Sciatic nerve (tissue), 2 donors: ENCODE results near the gene TRAF3IP3. TPM values are rescaled to one million over a fixed set of nuclear protein-coding genes. Genes with fewer than 3 reads are reported as not detected.

Experiments
- ATAC-seq: fragments of 200-7000 bp; cut with Tn5 transposase; one replicate; pipeline ENCODE4 v1.9.1; 2020; ENCODE audit warnings: mild to moderate bottlenecking, moderate library complexity
- DNase-seq: peaks from one replicate; pipeline ENCODE4 v3.0.0-alpha.2; 2020; ENCODE audit warnings: low spot score
- intact Hi-C: fragments of 100-400 bp; cut with DNase I; formaldehyde crosslinking; loops from one replicate; pipeline ENCODE4 v1.14.2; 2022
- total RNA-seq: library from RNA; stranded (reverse); fragmentation: NEBNext Ultra II Directional; extraction: Animal tissue kit (Norgen Biotek cat#: 25700); gene quantifications from one replicate; pipeline ENCODE4 v1.2.1, GENCODE V29; 2021
- donor health status: DM: no; HTN: no; CAD: no.
- donor health status: DM: no; HTN: no; CAD: no.

TRAF3IP3 gene, protein sequence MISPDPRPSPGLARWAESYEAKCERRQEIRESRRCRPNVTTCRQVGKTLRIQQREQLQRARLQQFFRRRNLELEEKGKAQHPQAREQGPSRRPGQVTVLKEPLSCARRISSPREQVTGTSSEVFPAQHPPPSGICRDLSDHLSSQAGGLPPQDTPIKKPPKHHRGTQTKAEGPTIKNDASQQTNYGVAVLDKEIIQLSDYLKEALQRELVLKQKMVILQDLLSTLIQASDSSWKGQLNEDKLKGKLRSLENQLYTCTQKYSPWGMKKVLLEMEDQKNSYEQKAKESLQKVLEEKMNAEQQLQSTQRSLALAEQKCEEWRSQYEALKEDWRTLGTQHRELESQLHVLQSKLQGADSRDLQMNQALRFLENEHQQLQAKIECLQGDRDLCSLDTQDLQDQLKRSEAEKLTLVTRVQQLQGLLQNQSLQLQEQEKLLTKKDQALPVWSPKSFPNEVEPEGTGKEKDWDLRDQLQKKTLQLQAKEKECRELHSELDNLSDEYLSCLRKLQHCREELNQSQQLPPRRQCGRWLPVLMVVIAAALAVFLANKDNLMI
- total RNA-seq, result 8.3 TPM

- intact Hi-C loops, result no loop called here
- DNase-seq (no peak), ATAC-seq (peak; percentile 79)
Measured at GRCh38 chr1:209755926-209756614, at the start of gene TRAF3IP3. Gene TRAF3IP3 (plus strand): TSS chr1:209756053. CDS start chr1:209760040, 3,987 bp downstream.

- DNase-seq (no peak), ATAC-seq (no peak)
- intact Hi-C loops, result no loop called here
Measured at GRCh38 chr1:209706622-209707021, 49.2 kb upstream of the TRAF3IP3 start.

- intact Hi-C loops, result no loop called here
- no peak for DNase-seq
Measured at GRCh38 chr1:209707308-209707707, 48.5 kb upstream of the TRAF3IP3 start.

DNA sequence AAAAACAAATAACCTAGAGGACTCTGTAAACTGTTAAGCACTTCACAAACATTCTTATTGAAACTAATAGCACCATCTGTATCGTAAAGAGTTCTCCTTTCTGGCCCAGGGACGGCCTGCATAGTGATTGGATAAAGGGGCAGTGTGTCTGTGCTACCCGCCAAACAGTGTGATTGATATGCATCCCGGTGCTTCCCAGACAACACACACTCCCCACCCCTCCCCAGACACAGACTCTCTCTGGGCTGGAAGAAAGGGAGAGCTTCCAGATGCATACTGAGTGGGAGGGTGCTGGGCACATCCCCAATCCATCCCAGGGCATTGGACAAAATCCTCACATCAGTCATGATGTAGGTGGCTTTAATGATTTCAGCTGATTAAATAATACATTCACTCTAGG is 47.6 kb upstream of the TRAF3IP3 start:
- intact Hi-C loops, result no loop called here
- DNase-seq (no peak), ATAC-seq (no peak)

More at GRCh38 chr1:209707308-209707707, 48.5 kb upstream of the TRAF3IP3 start:
- no peak for ATAC-seq

- no peak for ATAC-seq
- intact Hi-C loops, result no loop called here
- no peak for DNase-seq
Measured at GRCh38 chr1:209710093-209710492, 45.8 kb upstream of the TRAF3IP3 start.

- ATAC-seq, result no peak
- intact Hi-C loops, result no loop called here
Measured at GRCh38 chr1:209710847-209711246, 45.0 kb upstream of the TRAF3IP3 start.

DNA sequence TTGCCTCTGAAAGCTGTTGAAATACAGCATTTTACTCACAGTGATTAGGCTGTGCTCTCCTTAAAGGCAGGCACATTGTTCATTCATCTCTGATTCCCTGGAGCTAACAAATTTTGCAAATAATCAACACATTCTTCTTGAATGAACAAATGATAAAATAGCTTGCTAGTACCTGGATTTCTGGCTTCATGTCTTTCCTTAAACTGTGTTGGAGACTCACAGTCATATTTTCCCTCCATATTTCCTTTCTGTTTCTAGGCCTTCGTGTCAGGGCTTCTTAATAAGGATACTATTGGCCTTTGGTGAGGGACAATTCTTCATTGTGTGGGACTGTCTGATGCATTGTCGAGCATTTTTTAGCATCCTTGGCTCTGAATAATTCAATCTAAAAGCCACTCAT is 41.5 kb upstream of the TRAF3IP3 start:
- ATAC-seq, result no peak
- no peak for DNase-seq
- intact Hi-C loops, result no loop called here

More at GRCh38 chr1:209710847-209711246, 45.0 kb upstream of the TRAF3IP3 start:
- no peak for DNase-seq

- ATAC-seq (no peak), DNase-seq (no peak)
- intact Hi-C loops, result no loop called here
Measured at GRCh38 chr1:209715314-209715713, 40.5 kb upstream of the TRAF3IP3 start.

- intact Hi-C loops, result no loop called here
- ATAC-seq, result no peak
- DNase-seq, result no peak
Measured at GRCh38 chr1:209717818-209718217, 38.0 kb upstream of the TRAF3IP3 start.

- ATAC-seq (peak; percentile 80), DNase-seq (no peak)
- intact Hi-C loops, result no loop called here
Measured at GRCh38 chr1:209720326-209720725, 35.5 kb upstream of the TRAF3IP3 start.

DNA sequence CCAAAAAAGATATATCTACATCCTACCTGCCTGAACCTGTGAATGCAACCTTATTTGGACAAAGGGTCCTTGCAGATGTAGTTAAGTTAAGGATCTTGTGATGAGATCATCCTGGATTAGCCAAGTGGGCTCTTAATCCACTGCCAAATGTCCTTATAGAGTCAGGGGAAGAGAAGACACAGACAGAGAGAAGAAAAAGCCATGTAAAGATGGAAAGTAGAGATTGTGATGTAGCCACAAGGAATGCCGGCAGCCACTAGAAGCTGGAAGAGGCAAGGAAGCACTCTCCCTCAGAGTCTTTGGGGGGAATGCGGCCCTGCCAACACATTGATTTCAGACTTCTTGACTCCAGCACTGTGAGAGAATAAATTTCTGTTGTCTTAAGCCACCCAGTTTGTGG is 35.0 kb upstream of the TRAF3IP3 start:
- ATAC-seq, result peak; percentile 25
- DNase-seq, result no peak
- intact Hi-C loops, result no loop called here

- DNase-seq (no peak), ATAC-seq (no peak)
- intact Hi-C loops, result no loop called here
Measured at GRCh38 chr1:209721323-209721722, 34.5 kb upstream of the TRAF3IP3 start.

GRCh38 chr1:209723265-209723664 is 32.6 kb upstream of the TRAF3IP3 start:
- intact Hi-C loops, result no loop called here
- ATAC-seq, result no peak

DNA sequence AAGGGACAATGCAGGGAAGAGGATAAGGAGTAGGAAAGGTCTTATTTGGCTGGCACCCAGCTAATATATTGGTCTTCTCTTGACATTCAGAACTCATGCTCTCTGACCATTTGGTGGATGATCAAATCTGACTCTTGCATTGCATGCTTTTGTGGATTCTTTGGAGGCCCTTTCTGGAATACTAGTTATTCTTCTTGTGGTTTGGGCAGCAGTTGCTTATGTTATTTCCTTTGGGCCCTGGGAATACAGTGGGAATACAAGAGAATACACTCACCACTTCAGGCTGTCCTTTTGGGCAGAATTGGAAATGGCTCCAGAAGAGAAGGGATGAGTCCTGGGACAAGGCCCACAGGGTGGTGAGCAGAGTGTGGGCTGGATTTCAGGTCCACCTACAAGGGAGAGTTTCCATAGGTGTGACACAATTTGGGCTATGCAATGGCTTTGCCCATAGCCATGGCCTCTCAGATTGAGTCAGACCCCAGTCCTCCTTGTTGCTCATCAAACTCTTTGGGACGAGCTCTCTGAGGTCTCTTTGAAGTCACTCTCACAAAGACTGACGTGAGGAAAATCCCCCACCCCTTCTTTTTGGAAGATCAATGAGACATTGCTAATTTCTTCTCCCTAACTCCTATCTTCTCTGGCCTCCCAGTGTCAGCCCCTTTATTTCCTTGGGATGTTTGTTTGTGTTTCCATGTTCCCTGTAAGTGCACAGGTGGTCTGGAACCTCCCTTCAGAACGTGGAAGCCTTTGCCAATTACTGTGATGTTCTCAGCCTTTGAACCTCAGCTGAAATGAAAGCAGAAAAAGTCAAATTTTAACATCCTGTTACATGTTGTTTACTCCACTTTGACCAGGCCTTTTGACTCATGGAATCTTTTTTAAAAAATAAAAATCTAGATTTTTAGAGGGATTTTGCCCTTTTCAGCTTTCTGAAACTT is 31.8 kb upstream of the TRAF3IP3 start:
- intact Hi-C loops, result no loop called here
- DNase-seq (no peak), ATAC-seq (peak; percentile 57)

More at GRCh38 chr1:209723265-209723664, 32.6 kb upstream of the TRAF3IP3 start:
- DNase-seq, result no peak

GRCh38 chr1:209727286-209727685 is 28.6 kb upstream of the TRAF3IP3 start:
- ATAC-seq (no peak), DNase-seq (no peak)
- intact Hi-C loops, result no loop called here

DNA sequence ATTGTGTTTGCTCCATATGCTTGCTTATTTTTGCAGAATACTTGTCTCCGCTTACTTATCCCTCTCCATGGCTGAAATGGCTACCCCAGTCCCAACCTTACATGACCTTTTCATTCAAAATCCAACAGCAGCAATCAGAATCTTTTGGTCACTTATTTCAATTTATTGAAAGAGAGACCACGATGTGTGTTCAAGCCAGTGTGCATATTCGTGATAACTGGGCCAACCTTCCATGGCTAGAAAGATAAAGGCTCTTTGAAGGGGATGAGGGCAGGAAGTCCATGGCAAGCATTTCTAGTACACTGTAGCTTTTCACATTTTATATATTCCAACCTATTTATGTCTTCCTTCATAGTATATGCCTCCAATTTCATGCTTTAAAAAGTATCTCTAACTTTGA is 28.1 kb upstream of the TRAF3IP3 start:
- intact Hi-C loops, result no loop called here
- ATAC-seq (no peak), DNase-seq (no peak)

GRCh38 chr1:209728466-209728865 is 27.4 kb upstream of the TRAF3IP3 start:
- intact Hi-C loops, result no loop called here
- ATAC-seq, result no peak
- no peak for DNase-seq

DNA sequence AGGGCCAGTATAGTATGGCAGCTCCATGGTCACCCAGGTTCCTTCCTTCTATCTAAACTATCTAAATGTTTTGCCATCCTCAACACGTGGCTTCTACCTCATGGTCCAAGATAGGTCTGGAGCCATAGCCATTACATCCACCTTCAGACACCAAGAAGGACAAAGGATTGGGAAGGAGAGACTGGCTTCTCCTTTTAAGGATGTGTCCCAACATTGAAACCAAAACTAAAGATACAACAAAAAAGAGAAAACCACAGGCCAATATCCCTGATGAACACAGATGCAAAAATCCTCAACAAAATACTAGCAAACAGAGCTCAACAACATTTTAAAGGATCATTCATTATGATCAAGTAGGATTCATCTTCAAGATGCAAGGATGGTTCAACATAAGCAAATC is 26.4 kb upstream of the TRAF3IP3 start:
- ATAC-seq, result no peak
- DNase-seq, result no peak
- intact Hi-C loops, result no loop called here

GRCh38 chr1:209732725-209733124 is 23.1 kb upstream of the TRAF3IP3 start:
- DNase-seq, result no peak
- peak; percentile 77 for ATAC-seq
- intact Hi-C loops, result no loop called here
